Measurements from ENCODE around the gene C21orf91.
A peak's percentile ranks its signal among the peaks of the same experiment; 100 is the strongest.

Gene C21orf91

GRCh38 chr21:17796503-17796902 lies 22.7 kb downstream of the C21orf91 start:
- no peak for DNase-seq

GRCh38 chr21:17796037-17796403 lies 23.1 kb downstream of the C21orf91 start:
- DNase-seq = no peak

GRCh38 chr21:17795146-17796036 lies 23.8 kb downstream of the C21orf91 start:
- DNase-seq = no peak

GRCh38 chr21:17794518-17795145 lies 24.5 kb downstream of the C21orf91 start:
- no peak for DNase-seq

GRCh38 chr21:17793246-17794123 lies 25.7 kb downstream of the C21orf91 start:
- no peak for DNase-seq

- no peak for DNase-seq
These were observed 29.5 kb downstream of the C21orf91 start for GRCh38 chr21:17789656-17790055.

GRCh38 chr21:17789069-17789468 lies 30.1 kb downstream of the C21orf91 start:
- DNase-seq = no peak

- DNase-seq = peak; percentile 3
These were observed 32.3 kb downstream of the C21orf91 start for GRCh38 chr21:17786851-17787181.

- no peak for DNase-seq
These were observed 32.9 kb downstream of the C21orf91 start for GRCh38 chr21:17786071-17786850.

- no peak for DNase-seq
These were observed 33.8 kb downstream of the C21orf91 start for GRCh38 chr21:17785403-17785788.

GRCh38 chr21:17784604-17785402 lies 34.4 kb downstream of the C21orf91 start:
- DNase-seq = no peak

GRCh38 chr21:17784180-17784598 lies 35.0 kb downstream of the C21orf91 start:
- no peak for DNase-seq

GRCh38 chr21:17783481-17784179 lies 35.5 kb downstream of the C21orf91 start:
- no peak for DNase-seq

GRCh38 chr21:17783003-17783402 lies 36.2 kb downstream of the C21orf91 start:
- no peak for DNase-seq

- no peak for DNase-seq
These were observed 37.1 kb downstream of the C21orf91 start for GRCh38 chr21:17782051-17782450.

GRCh38 chr21:17781524-17781923 lies 37.6 kb downstream of the C21orf91 start:
- DNase-seq = no peak

- no peak for DNase-seq
These were observed 38.6 kb downstream of the C21orf91 start for GRCh38 chr21:17780539-17780938.

GRCh38 chr21:17779980-17780379 lies 39.2 kb downstream of the C21orf91 start:
- DNase-seq = no peak

GRCh38 chr21:17779496-17779895 lies 39.7 kb downstream of the C21orf91 start:
- no peak for DNase-seq

- DNase-seq = no peak
These were observed 41.9 kb downstream of the C21orf91 start for GRCh38 chr21:17777072-17777765.
